NCI-H2171 treated with DMSO at 0.1 percent for 48 hours (cell line): ENCODE measurements around the gene VDAC1.
A peak's percentile ranks its signal among the peaks of the same experiment; 100 is the strongest.
"Not testable (repeated sequence)": the region's sequence is repeated elsewhere in the genome, so short reads cannot be mapped to it uniquely, and the experiment has no call there.

Experiments
- DNase-seq: peaks from one replicate; lab custom pipeline; 2025; lab: John Stamatoyannopoulos, UW

Gene VDAC1

GRCh38 chr5:134004626-134005416, at the start of gene VDAC1:
Gene VDAC1, minus strand, starts transcription at chr5:134004975. Its CDS starts 11,963 bp downstream, at chr5:133993012.
- DNase-seq, result peak; percentile 64

- DNase-seq, result no peak
Measured at GRCh38 chr5:134053840-134054338, 49.1 kb upstream of the VDAC1 start.

- no peak for DNase-seq
Measured at GRCh38 chr5:134053314-134053839, 48.6 kb upstream of the VDAC1 start.

- no peak for DNase-seq
Measured at GRCh38 chr5:134051305-134051704, 46.5 kb upstream of the VDAC1 start.

GRCh38 chr5:134048864-134049263, 44.1 kb upstream of the VDAC1 start:
- no peak for DNase-seq

GRCh38 chr5:134047687-134048056, 42.9 kb upstream of the VDAC1 start:
- no peak for DNase-seq

GRCh38 chr5:134046801-134047686, 42.3 kb upstream of the VDAC1 start:
- no peak for DNase-seq

- DNase-seq, result no peak
Measured at GRCh38 chr5:134046330-134046729, 41.6 kb upstream of the VDAC1 start.

- no peak for DNase-seq
Measured at GRCh38 chr5:134043793-134044792, 39.3 kb upstream of the VDAC1 start.

- no peak for DNase-seq
Measured at GRCh38 chr5:134041570-134042411, 37.0 kb upstream of the VDAC1 start.

GRCh38 chr5:134038138-134038537, 33.4 kb upstream of the VDAC1 start:
- DNase-seq, result no peak

- DNase-seq, result no peak
Measured at GRCh38 chr5:134037160-134037559, 32.4 kb upstream of the VDAC1 start.

GRCh38 chr5:134034326-134034725, 29.6 kb upstream of the VDAC1 start:
- DNase-seq, result no peak

- not testable (repeated sequence) for DNase-seq
Measured at GRCh38 chr5:134030303-134030964, 25.7 kb upstream of the VDAC1 start.

- DNase-seq, result no peak
Measured at GRCh38 chr5:134029156-134029555, 24.4 kb upstream of the VDAC1 start.

- no peak for DNase-seq
Measured at GRCh38 chr5:134028496-134028895, 23.7 kb upstream of the VDAC1 start.

GRCh38 chr5:134027288-134027615, 22.5 kb upstream of the VDAC1 start:
- no peak for DNase-seq

- DNase-seq, result peak; percentile 68
Measured at GRCh38 chr5:134026521-134027287, 21.9 kb upstream of the VDAC1 start.

- no peak for DNase-seq
Measured at GRCh38 chr5:134025786-134026185, 21.0 kb upstream of the VDAC1 start.
